Measurements from ENCODE around the gene TCFL5. TPM values are rescaled to one million over a fixed set of nuclear protein-coding genes. Genes with fewer than 3 reads are reported as not detected.

TCFL5 gene
- total and polyA plus RNA-seq, 2 donors (not counting 3 experiments of a cell fraction or from before 2014, with no cell fraction given), result 4.4 to 11.1 TPM

- Histone ChIP-seq H3K9me1 (replicated peaks; ENCODE audit: control insufficient read depth, extremely low read depth, insufficient read depth, low read length) (no peaks in the 10 kb centered on the region), H2AFZ (ENCODE audit: low read depth, low read length) (no peak overlapping the region), H4K20me1 (replicated peaks; ENCODE audit: control insufficient read depth, extremely low read depth, insufficient read depth, low read length) (no peaks in the 10 kb centered on the region), H3K4me1 (ENCODE audit: control insufficient read depth, extremely low read depth, insufficient read depth, low read length) (no peaks in the 10 kb centered on the region), H3K9ac (replicated peaks; ENCODE audit: extremely low read depth, insufficient read depth, low read length) (no peak overlapping the region), H3K27ac (ENCODE audit: insufficient read depth, low read depth, low read length) (no peak overlapping the region), H3K4me2 (ENCODE audit: insufficient read depth, low read length) (no peak overlapping the region), H3K27me3 (ENCODE audit: control insufficient read depth in 2 of 2, insufficient read depth in 2 of 2, low read length in 2 of 2) (no peaks in the 10 kb centered on the region), H3K36me3 (ENCODE audit: control insufficient read depth in 2 of 2, extremely low read depth in 1 of 2, insufficient read depth in 2 of 2, low read length in 2 of 2) (no peaks in the 10 kb centered on the region), H3K9me3 (replicated peaks; ENCODE audit: control insufficient read depth, insufficient read depth, low read length) (no peaks in the 10 kb centered on the region), H3K79me2 (ENCODE audit: control insufficient read depth, insufficient read depth, low read length) (no peaks in the 10 kb centered on the region), H3K4me3 (replicated peaks in 1 of 3; ENCODE audit: insufficient read depth in 1 of 3, low read depth in 1 of 3, low read length in 3 of 3) (no peak overlapping the region)
- intact Hi-C loops (cut with micrococcal nuclease), result no loop called here
- FAIRE-seq, result no peak
- no peak for DNase-seq (ENCODE audit: low read depth, low spot score)
- POLR2A ChIA-PET, result no interaction called here
- dilution Hi-C loops (cut with MboI; ENCODE audit: extremely low pct_ligation_motif_present, low sequenced_read_pairs), result no loop called here
- TF ChIP-seq JUN (IDR thresholded peaks at IDR 0.05; ENCODE audit: borderline replicate concordance, insufficient read depth, insufficient read length, low read depth), result no peak
- TF ChIP-seq POLR2A (IDR thresholded peaks at IDR 0.05; ENCODE audit: low read depth, low read length), result no peak
- TF ChIP-seq GATA2 (IDR thresholded peaks at IDR 0.05; ENCODE audit: insufficient read depth, insufficient read length, low read depth, low read length), result no peak
- CTCF ChIA-PET, result interaction anchor here (2.7 kb wide), 1 partner anchor 9 kb away, joined by 8 read pairs; no protein-coding TSS in a partner anchor
- no TSS peak for BruUV-seq (replicated peaks)
Measured at GRCh38 chr20:62831854-62832211, 29.8 kb downstream of the TCFL5 start.

GRCh38 chr20:62831361-62831788 is 30.2 kb downstream of the TCFL5 start:
- ChIA-PET CTCF (interaction anchor here (2.7 kb wide), 1 partner anchor 9 kb away, joined by 8 read pairs; no protein-coding TSS in a partner anchor), POLR2A (no interaction called here)
- intact Hi-C loops (cut with micrococcal nuclease) (no loop called here), dilution Hi-C loops (cut with MboI; ENCODE audit: extremely low pct_ligation_motif_present, low sequenced_read_pairs) (no loop called here)
- no peaks in the 10 kb centered on the region for H3K27me3 ChIP-seq (ENCODE audit: control insufficient read depth in 2 of 2, insufficient read depth in 2 of 2, low read length in 2 of 2)
- BruUV-seq (replicated peaks), result no TSS peak
- no peak overlapping the region for H2AFZ ChIP-seq (ENCODE audit: low read depth, low read length)
- H3K9me1 ChIP-seq (replicated peaks; ENCODE audit: control insufficient read depth, extremely low read depth, insufficient read depth, low read length), result no peaks in the 10 kb centered on the region
- no peaks in the 10 kb centered on the region for H3K36me3 ChIP-seq (ENCODE audit: control insufficient read depth in 2 of 2, extremely low read depth in 1 of 2, insufficient read depth in 2 of 2, low read length in 2 of 2)
- no peak overlapping the region for H3K4me2 ChIP-seq (ENCODE audit: insufficient read depth, low read length)
- no peaks in the 10 kb centered on the region for H3K9me3 ChIP-seq (replicated peaks; ENCODE audit: control insufficient read depth, insufficient read depth, low read length)
- TF ChIP-seq EZH2 (IDR thresholded peaks at IDR 0.05; ENCODE audit: borderline replicate concordance, low read depth, low read length, severe bottlenecking) (no peak), POLR2AphosphoS5 (IDR thresholded peaks at IDR 0.05; ENCODE audit: insufficient read depth, low read depth, low read length) (no peak), MAX (IDR thresholded peaks at IDR 0.05; ENCODE audit: insufficient read depth, insufficient read length) (no peak), CTCF (IDR thresholded peaks at IDR 0.05; ENCODE audit: extremely low read depth in 1 of 2, insufficient read depth in 1 of 2, low read depth in 1 of 2, low read length in 2 of 2) (no peak), FOS (IDR thresholded peaks at IDR 0.05; ENCODE audit: borderline replicate concordance, insufficient read depth, low read length) (no peak), MYC (IDR thresholded peaks at IDR 0.05; ENCODE audit: low read depth, low read length) (no peak), GATA2 (IDR thresholded peaks at IDR 0.05; ENCODE audit: insufficient read depth, insufficient read length, low read depth, low read length) (no peak), JUN (IDR thresholded peaks at IDR 0.05; ENCODE audit: borderline replicate concordance, insufficient read depth, insufficient read length, low read depth) (no peak), POLR2A (IDR thresholded peaks at IDR 0.05; ENCODE audit: low read depth, low read length) (no peak)
- no peaks in the 10 kb centered on the region for H3K4me1 ChIP-seq (ENCODE audit: control insufficient read depth, extremely low read depth, insufficient read depth, low read length)
- no peak overlapping the region for H3K27ac ChIP-seq (ENCODE audit: insufficient read depth, low read depth, low read length)
- DNase-seq (ENCODE audit: low read depth, low spot score) (no peak), FAIRE-seq (no peak)
- H4K20me1 ChIP-seq (replicated peaks; ENCODE audit: control insufficient read depth, extremely low read depth, insufficient read depth, low read length), result no peaks in the 10 kb centered on the region
- no peak overlapping the region for H3K4me3 ChIP-seq (replicated peaks in 1 of 3; ENCODE audit: insufficient read depth in 1 of 3, low read depth in 1 of 3, low read length in 3 of 3)
- H3K79me2 ChIP-seq (ENCODE audit: control insufficient read depth, insufficient read depth, low read length), result no peaks in the 10 kb centered on the region
- H3K9ac ChIP-seq (replicated peaks; ENCODE audit: extremely low read depth, insufficient read depth, low read length), result no peak overlapping the region

All from endothelial cell of umbilical vein (primary cell).